ENCODE measurements around the gene TNIP3. TPM values are rescaled to one million over a fixed set of nuclear protein-coding genes. Genes with fewer than 3 reads are reported as not detected.
A peak's percentile ranks its signal among the peaks of the same experiment; 100 is the strongest.

Gene TNIP3
- total and polyA plus RNA-seq, 7 experiments from 2014 or later, result 0.30 to 1.8 (median 0.89) TPM

DNA sequence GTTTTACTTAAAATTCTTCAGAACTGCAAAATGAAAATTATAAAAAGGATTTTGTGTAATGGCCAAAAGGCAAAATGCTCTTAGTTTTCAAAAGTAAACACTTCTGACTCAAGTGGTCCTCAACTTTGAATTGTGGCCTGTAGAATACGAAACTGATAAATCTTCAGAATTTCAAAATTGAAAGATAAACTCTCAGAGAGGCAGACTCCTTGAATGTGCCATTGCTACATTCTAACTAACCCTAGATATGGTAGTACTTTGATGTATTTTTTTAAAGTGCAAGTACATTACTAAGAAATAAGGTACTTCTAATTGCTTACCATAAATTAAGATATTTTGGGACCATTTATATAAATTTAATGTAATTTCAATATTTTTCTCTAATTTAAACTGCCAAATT lies 44.4 kb downstream of the TNIP3 start:
- ATAC-seq (no peak), DNase-seq (no peak)
- POLR2A ChIA-PET, result interaction anchor here (0.9 kb wide), 1 partner anchor 70 kb away, joined by 3 read pairs; no protein-coding TSS in a partner anchor
- Mint-ChIP-seq H3K9me3 (no peaks in the 10 kb centered on the region), H3K27ac (no peak overlapping the region), H3K4me3 (no peak overlapping the region), H3K27me3 (no peaks in the 10 kb centered on the region), H3K4me1 (peaks cover 8 to 32% (median 22%) of the 10 kb centered on the region in 7 donors), H3K36me3 (peaks cover 0 to 1% (median 0%) of the 10 kb centered on the region in 5 donors)
- no peak overlapping the region for H3K4me3 ChIP-seq (ENCODE audit: low read length)
- peaks cover 0 to 17% of the 10 kb centered on the region in 2 donors for H3K4me1 ChIP-seq (ENCODE audit: control insufficient read depth in 2 of 2, insufficient read depth in 2 of 2, low read length in 2 of 2)
- intact Hi-C loops (cut with micrococcal nuclease), result loop anchor here (5.0 to 10.0 kb wide), 2 partner anchors 33 to 135 kb away; no protein-coding TSS in a partner anchor
- no peaks in the 10 kb centered on the region for H3K9me3 ChIP-seq (ENCODE audit: control insufficient read depth in 2 of 3, low read length in 3 of 3)
- no peak overlapping the region for H3K27ac ChIP-seq (ENCODE audit: low read depth, low read length)
- CTCF ChIA-PET, result interaction anchor here (0.6 to 2.5 kb wide), 3 partner anchors 10 to 175 kb away, joined by 3 to 13 read pairs (median 4); no protein-coding TSS in a partner anchor
- H3K27me3 ChIP-seq (ENCODE audit: control insufficient read depth in 2 of 2, insufficient read depth in 2 of 2, low read length in 2 of 2), result no peaks in the 10 kb centered on the region
- no peaks in the 10 kb centered on the region for H3K36me3 ChIP-seq (ENCODE audit: control insufficient read depth in 2 of 3, insufficient read depth in 3 of 3, low read length in 3 of 3)

DNA sequence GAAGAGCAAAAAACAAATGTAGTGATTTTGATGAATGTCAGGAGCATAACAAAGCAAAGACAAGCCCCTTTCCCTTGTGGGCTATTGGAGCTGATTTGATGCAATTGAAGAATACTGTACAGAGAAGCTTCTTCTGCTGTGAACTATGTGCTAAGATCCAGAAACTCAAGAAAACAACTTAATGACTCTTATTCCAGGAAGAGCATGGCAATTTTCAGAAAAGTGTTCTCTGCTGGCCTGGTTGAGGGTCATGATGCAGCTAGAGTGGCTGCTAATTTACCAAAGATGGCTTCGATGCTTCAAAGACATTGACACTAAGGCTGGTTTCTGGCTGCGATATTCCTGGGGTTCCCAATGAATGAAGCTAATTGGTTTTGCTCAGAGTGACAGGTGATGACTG lies 45.8 kb downstream of the TNIP3 start:
- Mint-ChIP-seq H3K27ac (peak overlapping the region in 3 of 9 donors; percentile 2 to 72 (median 71)), H3K4me1 (peaks cover 7 to 38% (median 29%) of the 10 kb centered on the region in 7 donors), H3K27me3 (no peaks in the 10 kb centered on the region), H3K4me3 (peak overlapping the region in 4 of 10 donors; percentile 12 to 69 (median 28)), H3K36me3 (peaks cover 0 to 1% (median 0%) of the 10 kb centered on the region in 5 donors), H3K9me3 (no peaks in the 10 kb centered on the region)
- DNase-seq (no peak), ATAC-seq (no peak)
- no peaks in the 10 kb centered on the region for H3K9me3 ChIP-seq (ENCODE audit: control insufficient read depth in 2 of 3, low read length in 3 of 3)
- H3K36me3 ChIP-seq (ENCODE audit: control insufficient read depth in 2 of 3, insufficient read depth in 3 of 3, low read length in 3 of 3), result no peaks in the 10 kb centered on the region
- ChIA-PET CTCF (interaction anchor here (2.5 kb wide), 1 partner anchor 9 kb away, joined by 13 read pairs; no protein-coding TSS in a partner anchor), POLR2A (interaction anchor here (0.8 kb wide), 1 partner anchor 33 kb away, joined by 3 read pairs; no protein-coding TSS in a partner anchor)
- H3K4me1 ChIP-seq (ENCODE audit: control insufficient read depth in 2 of 2, insufficient read depth in 2 of 2, low read length in 2 of 2), result peaks cover 0 to 17% of the 10 kb centered on the region in 2 donors
- no peaks in the 10 kb centered on the region for H3K27me3 ChIP-seq (ENCODE audit: control insufficient read depth in 2 of 2, insufficient read depth in 2 of 2, low read length in 2 of 2)
- H3K4me3 ChIP-seq (ENCODE audit: low read length), result no peak overlapping the region
- intact Hi-C loops (cut with micrococcal nuclease), result loop anchor here (5.0 to 10.0 kb wide), 2 partner anchors 34 to 136 kb away; no protein-coding TSS in a partner anchor
- H3K27ac ChIP-seq (ENCODE audit: low read depth, low read length), result no peak overlapping the region

DNA sequence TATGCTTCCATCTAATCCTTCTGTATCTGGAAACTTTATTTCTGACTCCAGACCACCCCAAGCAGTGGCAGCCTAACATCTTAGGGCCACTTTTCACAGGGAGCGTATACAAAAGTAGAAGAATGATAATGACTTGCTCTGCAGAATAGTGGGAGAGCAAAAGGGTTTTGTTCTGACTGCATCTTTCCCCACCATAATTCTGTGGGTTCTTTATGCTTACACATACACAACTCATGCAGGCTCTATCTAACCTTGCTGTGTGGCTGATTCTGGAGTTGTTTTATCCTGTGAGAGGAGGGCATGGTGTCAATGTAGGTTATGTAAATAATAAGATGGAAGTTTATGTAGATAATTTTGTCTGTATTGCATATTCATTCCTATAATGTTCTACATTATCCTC lies 49.4 kb downstream of the TNIP3 start:
- Mint-ChIP-seq H3K9me3 (no peaks in the 10 kb centered on the region), H3K27ac (peak overlapping the region in 1 of 9 donors; percentile 51), H3K4me1 (peaks cover 7 to 32% (median 28%) of the 10 kb centered on the region in 7 donors), H3K36me3 (no peaks in the 10 kb centered on the region), H3K27me3 (peaks cover 0 to 13% (median 0%) of the 10 kb centered on the region in 5 donors), H3K4me3 (no peak overlapping the region)
- peaks cover 3 to 17% of the 10 kb centered on the region in 2 donors for H3K4me1 ChIP-seq (ENCODE audit: control insufficient read depth in 2 of 2, insufficient read depth in 2 of 2, low read length in 2 of 2)
- no peaks in the 10 kb centered on the region for H3K9me3 ChIP-seq (ENCODE audit: control insufficient read depth in 2 of 3, low read length in 3 of 3)
- H3K27ac ChIP-seq (ENCODE audit: low read depth, low read length), result no peak overlapping the region
- ChIA-PET POLR2A (no interaction called here), CTCF (no interaction called here)
- no peaks in the 10 kb centered on the region for H3K27me3 ChIP-seq (ENCODE audit: control insufficient read depth in 2 of 2, insufficient read depth in 2 of 2, low read length in 2 of 2)
- ATAC-seq (no peak), DNase-seq (no peak)
- no peak overlapping the region for H3K4me3 ChIP-seq (ENCODE audit: low read length)
- H3K36me3 ChIP-seq (ENCODE audit: control insufficient read depth in 2 of 3, insufficient read depth in 3 of 3, low read length in 3 of 3), result no peaks in the 10 kb centered on the region
- intact Hi-C loops (cut with micrococcal nuclease), result loop anchor here (5.0 to 10.0 kb wide), 3 partner anchors 38 to 193 kb away; no protein-coding TSS in a partner anchor

DNA sequence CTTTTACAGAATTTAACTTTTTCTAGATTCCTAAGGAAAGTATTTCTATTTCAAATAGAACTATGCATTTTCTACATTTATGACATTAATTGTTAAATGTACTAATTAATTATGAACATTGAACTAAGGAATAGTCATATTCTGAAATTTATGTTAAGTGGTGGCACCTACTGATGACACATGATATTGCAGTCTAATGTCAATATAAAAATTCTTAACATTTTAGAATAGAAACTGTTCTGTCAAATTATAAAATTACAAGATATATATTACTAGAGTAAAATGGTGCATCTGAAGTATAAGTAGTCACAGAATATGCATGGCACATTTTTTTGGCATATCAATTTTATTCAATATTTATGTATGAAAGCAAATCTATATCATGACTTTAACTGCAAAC lies 51.6 kb downstream of the TNIP3 start:
- H3K27me3 ChIP-seq (ENCODE audit: control insufficient read depth in 2 of 2, insufficient read depth in 2 of 2, low read length in 2 of 2), result no peaks in the 10 kb centered on the region
- POLR2A ChIA-PET, result no interaction called here
- no peaks in the 10 kb centered on the region for H3K36me3 ChIP-seq (ENCODE audit: control insufficient read depth in 2 of 3, insufficient read depth in 3 of 3, low read length in 3 of 3)
- peaks cover 0 to 3% of the 10 kb centered on the region in 2 donors for H3K4me1 ChIP-seq (ENCODE audit: control insufficient read depth in 2 of 2, insufficient read depth in 2 of 2, low read length in 2 of 2)
- no peak overlapping the region for H3K4me3 Mint-ChIP-seq
- no peak overlapping the region for H3K27ac Mint-ChIP-seq
- H3K27me3 Mint-ChIP-seq, result peaks cover 0 to 29% (median 0%) of the 10 kb centered on the region in 5 donors
- no peak for ATAC-seq
- no peaks in the 10 kb centered on the region for H3K9me3 Mint-ChIP-seq
- H3K4me1 Mint-ChIP-seq, result peaks cover 0 to 25% (median 20%) of the 10 kb centered on the region in 7 donors
- H3K27ac ChIP-seq (ENCODE audit: low read depth, low read length), result no peak overlapping the region
- no peaks in the 10 kb centered on the region for H3K36me3 Mint-ChIP-seq
- no peaks in the 10 kb centered on the region for H3K9me3 ChIP-seq (ENCODE audit: control insufficient read depth in 2 of 3, low read length in 3 of 3)
- H3K4me3 ChIP-seq (ENCODE audit: low read length), result no peak overlapping the region
- intact Hi-C loops (cut with micrococcal nuclease), result loop anchor here (1.0 to 10.0 kb wide), 5 partner anchors 42 to 956 kb away; no protein-coding TSS in a partner anchor
- no peak for DNase-seq
- CTCF ChIA-PET, result interaction anchor here (0.7 to 1.0 kb wide), 3 partner anchors 27 to 1018 kb away, joined by 3 to 4 read pairs (median 4); no protein-coding TSS in a partner anchor

DNA sequence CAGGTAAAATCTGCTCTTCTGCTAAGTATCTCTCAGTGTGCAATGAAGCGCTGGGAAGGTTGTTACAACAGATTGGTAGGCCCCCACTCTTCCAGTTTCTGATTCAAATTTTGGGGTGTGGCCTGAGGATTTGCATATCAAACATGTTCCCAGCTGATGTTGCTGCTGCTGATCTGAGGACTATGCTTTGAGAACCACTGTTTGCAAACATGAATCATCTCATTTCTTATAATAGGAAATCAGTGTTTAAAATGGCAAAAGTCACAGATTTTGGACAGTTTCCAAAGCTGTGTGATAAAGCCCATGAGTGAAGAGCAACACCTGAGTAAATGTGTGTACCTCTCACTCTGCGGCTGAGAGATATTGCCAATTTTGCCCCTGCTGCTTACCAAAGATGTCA lies 55.6 kb downstream of the TNIP3 start:
- ATAC-seq, result no peak
- H3K9me3 ChIP-seq (ENCODE audit: control insufficient read depth in 2 of 3, low read length in 3 of 3), result no peaks in the 10 kb centered on the region
- no peak overlapping the region for H3K4me3 Mint-ChIP-seq
- DNase-seq, result no peak
- H3K36me3 Mint-ChIP-seq, result peaks cover 0 to 7% (median 0%) of the 10 kb centered on the region in 5 donors
- no peak overlapping the region for H3K27ac ChIP-seq (ENCODE audit: low read depth, low read length)
- H3K27ac Mint-ChIP-seq, result no peak overlapping the region
- peaks cover 0 to 55% (median 0%) of the 10 kb centered on the region in 5 donors for H3K27me3 Mint-ChIP-seq
- H3K36me3 ChIP-seq (ENCODE audit: control insufficient read depth in 2 of 3, insufficient read depth in 3 of 3, low read length in 3 of 3), result no peaks in the 10 kb centered on the region
- H3K4me1 ChIP-seq (ENCODE audit: control insufficient read depth in 2 of 2, insufficient read depth in 2 of 2, low read length in 2 of 2), result peaks cover 0 to 3% of the 10 kb centered on the region in 2 donors
- CTCF ChIA-PET, result interaction anchor here (2.3 kb wide), 1 partner anchor 10 kb away, joined by 13 read pairs; no protein-coding TSS in a partner anchor
- POLR2A ChIA-PET, result no interaction called here
- intact Hi-C loops (cut with micrococcal nuclease), result no loop called here
- no peaks in the 10 kb centered on the region for H3K27me3 ChIP-seq (ENCODE audit: control insufficient read depth in 2 of 2, insufficient read depth in 2 of 2, low read length in 2 of 2)
- H3K9me3 Mint-ChIP-seq, result peaks cover 0 to 9% (median 3%) of the 10 kb centered on the region in 11 donors
- H3K4me3 ChIP-seq (ENCODE audit: low read length), result no peak overlapping the region
- H3K4me1 Mint-ChIP-seq, result peaks cover 0 to 24% (median 17%) of the 10 kb centered on the region in 7 donors

DNA sequence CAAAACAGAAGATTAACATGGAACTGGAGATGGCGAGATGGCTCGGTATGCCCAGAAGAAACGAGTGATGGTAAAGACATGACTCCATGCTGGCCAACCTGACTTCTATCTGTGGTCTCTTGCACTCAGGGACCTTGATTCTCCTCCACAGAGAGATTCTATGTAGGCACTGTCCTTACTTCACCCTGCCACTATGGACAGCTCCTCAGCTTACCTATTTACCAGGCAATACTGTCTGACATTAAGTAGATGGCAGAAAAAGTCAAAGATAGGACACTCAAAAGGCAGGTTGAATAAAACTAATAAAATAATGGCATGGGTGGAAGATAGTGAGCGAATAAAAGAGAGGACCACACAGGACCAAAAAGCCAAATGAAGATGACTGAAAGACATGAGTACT lies 56.6 kb downstream of the TNIP3 start:
- POLR2A ChIA-PET, result no interaction called here
- H3K4me3 ChIP-seq (ENCODE audit: low read length), result no peak overlapping the region

More for the DNA sequence above, 56.6 kb downstream of the TNIP3 start:
- Mint-ChIP-seq H3K36me3 (peaks cover 0 to 7% (median 0%) of the 10 kb centered on the region in 5 donors), H3K4me3 (no peak overlapping the region), H3K4me1 (peaks cover 0 to 24% (median 13%) of the 10 kb centered on the region in 7 donors), H3K27me3 (peaks cover 0 to 64% (median 0%) of the 10 kb centered on the region in 5 donors), H3K27ac (no peak overlapping the region), H3K9me3 (peaks cover 0 to 9% (median 3%) of the 10 kb centered on the region in 11 donors)
- Histone ChIP-seq H3K36me3 (ENCODE audit: control insufficient read depth in 2 of 3, insufficient read depth in 3 of 3, low read length in 3 of 3) (no peaks in the 10 kb centered on the region), H3K9me3 (ENCODE audit: control insufficient read depth in 2 of 3, low read length in 3 of 3) (no peaks in the 10 kb centered on the region), H3K27ac (ENCODE audit: low read depth, low read length) (no peak overlapping the region), H3K27me3 (ENCODE audit: control insufficient read depth in 2 of 2, insufficient read depth in 2 of 2, low read length in 2 of 2) (no peaks in the 10 kb centered on the region), H3K4me1 (ENCODE audit: control insufficient read depth in 2 of 2, insufficient read depth in 2 of 2, low read length in 2 of 2) (no peaks in the 10 kb centered on the region)
- ATAC-seq, result no peak
- intact Hi-C loops (cut with micrococcal nuclease), result no loop called here
- CTCF ChIA-PET, result no interaction called here
- no peak for DNase-seq
